CD4-positive, CD25-positive, alpha-beta regulatory T cell (primary cell): ENCODE measurements around the gene TTLL5. TPM values are rescaled to one million over a fixed set of nuclear protein-coding genes. Genes with fewer than 3 reads are reported as not detected.

ENCODE experiments used
- ATAC-seq, 2 donors: fragments of 150-1000 bp; cut with Tn5 transposase; one replicate each; pipeline ENCODE4 v1.10.0; 2021; ENCODE audit warnings: low read depth in 2 of 2, moderate number of reproducible peaks in 2 of 2, moderate library complexity in 1 of 2
- DNase-seq, 3 donors: peaks; one replicate each; pipeline versions ENCODE4 v3.0.0 to v3.0.0-alpha.2; 2012 to 2022; ENCODE audit warnings: mixed read lengths in 1 of 3
- H3K27ac ChIP-seq: one replicate; pipeline ENCODE4 v1.7.0; 2013; ENCODE audit warnings: mild to moderate bottlenecking, low read length; ENCODE audit not compliant: insufficient read depth, poor library complexity, severe bottlenecking
- H3K27me3 ChIP-seq: one replicate; pipeline ENCODE4 v1.7.0; 2013; ENCODE audit warnings: low read length; ENCODE audit not compliant: control insufficient read depth, insufficient read depth
- H3K36me3 ChIP-seq: one replicate; pipeline ENCODE4 v1.7.0; 2013; ENCODE audit warnings: mild to moderate bottlenecking, low read length, moderate library complexity; ENCODE audit not compliant: control insufficient read depth, insufficient read depth
- H3K4me1 ChIP-seq: 2 replicates; pipeline ENCODE4 v1.7.0; 2013; ENCODE audit warnings: mild to moderate bottlenecking, low read length; ENCODE audit not compliant: insufficient read depth, control insufficient read depth, poor library complexity, severe bottlenecking
- H3K4me3 ChIP-seq: one replicate; pipeline ENCODE4 v1.7.0; 2013; ENCODE audit warnings: low read depth, mild to moderate bottlenecking, low read length, moderate library complexity
- H3K9me3 ChIP-seq, 2 experiments: 1 replicate in 1 of 2; 2 replicates in 1 of 2; pipeline ENCODE4 v1.7.0; 2013; ENCODE audit warnings: low read length in 2 of 2, mild to moderate bottlenecking in 1 of 2, moderate library complexity in 1 of 2; ENCODE audit not compliant: control insufficient read depth in 2 of 2
- H3K27ac Mint-ChIP-seq, 3 donors: one replicate each; pipeline ENCODE4 v1.8.0; 2020 to 2022; ENCODE audit warnings: mild to moderate bottlenecking in 3 of 3, mixed read lengths in 3 of 3, moderate library complexity in 2 of 3
- H3K27me3 Mint-ChIP-seq: one replicate; pipeline ENCODE4 v1.8.0; 2022; ENCODE audit warnings: mild to moderate bottlenecking, mixed read lengths
- H3K36me3 Mint-ChIP-seq: one replicate; pipeline ENCODE4 v1.8.0; 2020; ENCODE audit warnings: mixed read lengths
- H3K4me1 Mint-ChIP-seq, 4 donors: one replicate each; pipeline ENCODE4 v1.8.0; 2020 to 2022; ENCODE audit warnings: mixed read lengths in 4 of 4, mild to moderate bottlenecking in 1 of 4
- H3K4me3 Mint-ChIP-seq, 4 donors: one replicate each; pipeline ENCODE4 v1.8.0; 2020 to 2022; ENCODE audit warnings: mild to moderate bottlenecking in 4 of 4, mixed read lengths in 4 of 4, moderate library complexity in 3 of 4
- H3K9me3 Mint-ChIP-seq, 7 donors: one replicate each; pipeline ENCODE4 v1.8.0; 2020 to 2022; ENCODE audit warnings: mixed read lengths in 7 of 7, mild to moderate bottlenecking in 3 of 7, moderate library complexity in 2 of 7
- polyA plus RNA-seq, 4 donors: library from polyadenylated mRNA; unstranded; fragments of 300-500 nt; fragmentation: Illumina TruSeq; gene quantifications; one replicate each; pipeline ENCODE4 v1.2.3, GENCODE V29; 2021
- total RNA-seq: library from RNA; stranded (reverse); gene quantifications from one replicate; pipeline ENCODE4 v1.2.3, GENCODE V29; 2022

TTLL5 gene
- total and polyA plus RNA-seq, 5 donors from 2014 or later, result 4.9 to 39.2 (median 8.7) TPM

GRCh38 chr14:75904311-75904710 is 243.3 kb downstream of the TTLL5 start:
- Mint-ChIP-seq H3K9me3 (no peaks in the 10 kb centered on the region), H3K27ac (no peak overlapping the region), H3K4me1 (peaks cover 0 to 6% (median 3%) of the 10 kb centered on the region in 4 donors), H3K36me3 (peaks cover 12% of the 10 kb centered on the region), H3K27me3 (no peaks in the 10 kb centered on the region), H3K4me3 (no peak overlapping the region)
- no peaks in the 10 kb centered on the region for H3K36me3 ChIP-seq
- H3K27me3 ChIP-seq, result no peaks in the 10 kb centered on the region
- no peak for ATAC-seq
- H3K4me1 ChIP-seq, result no peaks in the 10 kb centered on the region
- no peak for DNase-seq
- H3K9me3 ChIP-seq, result no peaks in the 10 kb centered on the region
- H3K27ac ChIP-seq, result no peak overlapping the region
- no peak overlapping the region for H3K4me3 ChIP-seq

GRCh38 chr14:75905147-75905904 is 244.3 kb downstream of the TTLL5 start:
- Mint-ChIP-seq H3K9me3 (no peaks in the 10 kb centered on the region), H3K27ac (peak overlapping the region in 2 of 3 donors; percentile 3 to 86)

GRCh38 chr14:75906228-75906627 is 245.2 kb downstream of the TTLL5 start:
- no peak for ATAC-seq
- H3K27ac Mint-ChIP-seq, result no peak overlapping the region
- no peak overlapping the region for H3K4me3 Mint-ChIP-seq
- H3K27me3 ChIP-seq, result no peaks in the 10 kb centered on the region
- H3K4me1 ChIP-seq, result no peaks in the 10 kb centered on the region
- H3K27ac ChIP-seq, result no peak overlapping the region
- no peaks in the 10 kb centered on the region for H3K9me3 ChIP-seq
- no peak overlapping the region for H3K4me3 ChIP-seq
- no peaks in the 10 kb centered on the region for H3K27me3 Mint-ChIP-seq
- H3K36me3 ChIP-seq, result no peaks in the 10 kb centered on the region
- H3K36me3 Mint-ChIP-seq, result peaks cover 14% of the 10 kb centered on the region
- H3K4me1 Mint-ChIP-seq, result peaks cover 0 to 6% (median 3%) of the 10 kb centered on the region in 4 donors
- no peak for DNase-seq
- no peaks in the 10 kb centered on the region for H3K9me3 Mint-ChIP-seq

More at GRCh38 chr14:75905147-75905904, 244.3 kb downstream of the TTLL5 start:
- Mint-ChIP-seq H3K4me3 (no peak overlapping the region), H3K4me1 (peaks cover 0 to 6% (median 3%) of the 10 kb centered on the region in 4 donors), H3K27me3 (no peaks in the 10 kb centered on the region), H3K36me3 (peaks cover 14% of the 10 kb centered on the region)
- Histone ChIP-seq H3K4me1 (no peaks in the 10 kb centered on the region), H3K36me3 (no peaks in the 10 kb centered on the region), H3K9me3 (no peaks in the 10 kb centered on the region), H3K27ac (no peak overlapping the region), H3K4me3 (no peak overlapping the region), H3K27me3 (no peaks in the 10 kb centered on the region)
- ATAC-seq (no peak), DNase-seq (no peak)

- Mint-ChIP-seq H3K27ac (no peak overlapping the region), H3K36me3 (peaks cover 14% of the 10 kb centered on the region), H3K9me3 (no peaks in the 10 kb centered on the region), H3K4me1 (peaks cover 0 to 6% (median 3%) of the 10 kb centered on the region in 4 donors), H3K4me3 (no peak overlapping the region), H3K27me3 (no peaks in the 10 kb centered on the region)
- no peaks in the 10 kb centered on the region for H3K4me1 ChIP-seq
- no peak overlapping the region for H3K4me3 ChIP-seq
- H3K36me3 ChIP-seq, result no peaks in the 10 kb centered on the region
- ATAC-seq, result peak in 1 of 2 donors; percentile 37
- H3K27me3 ChIP-seq, result no peaks in the 10 kb centered on the region
- H3K9me3 ChIP-seq, result no peaks in the 10 kb centered on the region
- no peak overlapping the region for H3K27ac ChIP-seq
- peak; percentile 43 to 73 (median 58) for DNase-seq
Measured at GRCh38 chr14:75906680-75907280, 245.7 kb downstream of the TTLL5 start.

GRCh38 chr14:75907756-75908359 is 246.8 kb downstream of the TTLL5 start:
- Histone ChIP-seq H3K9me3 (no peaks in the 10 kb centered on the region), H3K27me3 (no peaks in the 10 kb centered on the region), H3K27ac (no peak overlapping the region), H3K4me3 (no peak overlapping the region), H3K36me3 (no peaks in the 10 kb centered on the region), H3K4me1 (no peaks in the 10 kb centered on the region)
- H3K9me3 Mint-ChIP-seq, result no peaks in the 10 kb centered on the region
- DNase-seq (no peak), ATAC-seq (no peak)
- H3K27me3 Mint-ChIP-seq, result no peaks in the 10 kb centered on the region
- H3K27ac Mint-ChIP-seq, result no peak overlapping the region
- H3K4me3 Mint-ChIP-seq, result no peak overlapping the region
- peaks cover 0 to 6% (median 3%) of the 10 kb centered on the region in 4 donors for H3K4me1 Mint-ChIP-seq
- peaks cover 14% of the 10 kb centered on the region for H3K36me3 Mint-ChIP-seq

GRCh38 chr14:75909630-75910029 is 248.6 kb downstream of the TTLL5 start:
- H3K27me3 Mint-ChIP-seq, result no peaks in the 10 kb centered on the region

GRCh38 chr14:75910048-75910447 is 249.0 kb downstream of the TTLL5 start:
- peaks cover 0 to 6% (median 3%) of the 10 kb centered on the region in 4 donors for H3K4me1 Mint-ChIP-seq

More at GRCh38 chr14:75909630-75910029, 248.6 kb downstream of the TTLL5 start:
- Histone ChIP-seq H3K27ac (no peak overlapping the region), H3K36me3 (no peaks in the 10 kb centered on the region), H3K4me1 (no peaks in the 10 kb centered on the region), H3K9me3 (no peaks in the 10 kb centered on the region), H3K4me3 (no peak overlapping the region), H3K27me3 (no peaks in the 10 kb centered on the region)
- H3K4me1 Mint-ChIP-seq, result peaks cover 0 to 6% (median 3%) of the 10 kb centered on the region in 4 donors
- ATAC-seq (no peak), DNase-seq (no peak)
- no peak overlapping the region for H3K27ac Mint-ChIP-seq
- no peak overlapping the region for H3K4me3 Mint-ChIP-seq
- peaks cover 9% of the 10 kb centered on the region for H3K36me3 Mint-ChIP-seq
- H3K9me3 Mint-ChIP-seq, result peaks cover 0 to 1% (median 0%) of the 10 kb centered on the region in 7 donors

More at GRCh38 chr14:75910048-75910447, 249.0 kb downstream of the TTLL5 start:
- no peaks in the 10 kb centered on the region for H3K27me3 ChIP-seq
- no peak overlapping the region for H3K4me3 Mint-ChIP-seq
- ATAC-seq (no peak), DNase-seq (no peak)
- H3K36me3 Mint-ChIP-seq, result peaks cover 13% of the 10 kb centered on the region
- no peaks in the 10 kb centered on the region for H3K9me3 ChIP-seq
- H3K9me3 Mint-ChIP-seq, result peaks cover 0 to 1% (median 0%) of the 10 kb centered on the region in 7 donors
- no peak overlapping the region for H3K27ac Mint-ChIP-seq
- no peaks in the 10 kb centered on the region for H3K36me3 ChIP-seq
- H3K4me3 ChIP-seq, result no peak overlapping the region
- H3K4me1 ChIP-seq, result no peaks in the 10 kb centered on the region
- H3K27me3 Mint-ChIP-seq, result no peaks in the 10 kb centered on the region
- H3K27ac ChIP-seq, result no peak overlapping the region
